Inflammatory macrophage treated with lipopolysaccharide for 4 hours (primary cell): ENCODE measurements around the gene BCO1.

ENCODE experiments used
- DNase-seq: peaks from one replicate; pipeline ENCODE4 v3.0.0-alpha.2; 2020

BCO1 gene

GRCh38 chr16:81238296-81239011 lies at the start of gene BCO1:
Gene BCO1 (plus strand): TSS chr16:81238689. CDS start chr16:81238909, 220 bp downstream.
- no peak for DNase-seq

- no peak for DNase-seq
These were observed 49.3 kb upstream of the BCO1 start for GRCh38 chr16:81189100-81189664.

GRCh38 chr16:81190667-81191066 lies 47.8 kb upstream of the BCO1 start:
- DNase-seq: no peak

- DNase-seq: no peak
These were observed 42.5 kb upstream of the BCO1 start for GRCh38 chr16:81195885-81196534.

- DNase-seq: no peak
These were observed 39.9 kb upstream of the BCO1 start for GRCh38 chr16:81198635-81199034.

GRCh38 chr16:81201267-81201666 lies 37.2 kb upstream of the BCO1 start:
- no peak for DNase-seq

- DNase-seq: peak; percentile 47
These were observed 33.5 kb upstream of the BCO1 start for GRCh38 chr16:81204798-81205680.

- no peak for DNase-seq
These were observed 31.4 kb upstream of the BCO1 start for GRCh38 chr16:81207076-81207475.

GRCh38 chr16:81210807-81211206 lies 27.7 kb upstream of the BCO1 start:
- no peak for DNase-seq

- DNase-seq: no peak
These were observed 25.5 kb upstream of the BCO1 start for GRCh38 chr16:81212830-81213465.

GRCh38 chr16:81214745-81215166 lies 23.7 kb upstream of the BCO1 start:
- DNase-seq: no peak

- DNase-seq: no peak
These were observed 22.4 kb upstream of the BCO1 start for GRCh38 chr16:81216114-81216513.

GRCh38 chr16:81216706-81217105 lies 21.8 kb upstream of the BCO1 start:
- DNase-seq: no peak

- DNase-seq: no peak
These were observed 19.3 kb upstream of the BCO1 start for GRCh38 chr16:81219151-81219550.

- DNase-seq: no peak
These were observed 18.1 kb upstream of the BCO1 start for GRCh38 chr16:81220349-81220748.

- no peak for DNase-seq
These were observed 16.8 kb upstream of the BCO1 start for GRCh38 chr16:81221731-81222130.

- peak; percentile 66 for DNase-seq
These were observed 13.7 kb upstream of the BCO1 start for GRCh38 chr16:81224824-81225223.

- peak; percentile 34 for DNase-seq
These were observed 12.8 kb upstream of the BCO1 start for GRCh38 chr16:81225697-81226096.

- no peak for DNase-seq
These were observed 10.7 kb upstream of the BCO1 start for GRCh38 chr16:81227785-81228184.

- DNase-seq: no peak
These were observed 8.7 kb upstream of the BCO1 start for GRCh38 chr16:81229811-81230210.

GRCh38 chr16:81231014-81231413 lies 7.5 kb upstream of the BCO1 start:
- no peak for DNase-seq

GRCh38 chr16:81232740-81233367 lies 5.6 kb upstream of the BCO1 start:
- no peak for DNase-seq
